ENCODE measurements around the gene ZNF487.

The ZNF487 gene

GRCh38 chr10:43402880-43403452, 33.9 kb upstream of the ZNF487 start:
- peak overlapping the region in 1 of 2 experiments; percentile 87; a peak in 1 of 4 replicates for H3K4me3 ChIP-seq (ENCODE audit: low read depth in 1 of 2, low read length in 2 of 2)
- peak overlapping the region; percentile 94 for H3K4me2 ChIP-seq (ENCODE audit: insufficient read depth, low read length)
- H3K4me1 ChIP-seq (ENCODE audit: insufficient read depth, low read length) = peaks cover 84% of the 10 kb centered on the region
- H3K27me3 ChIP-seq (ENCODE audit: insufficient read depth, low read length, poor library complexity) = no peaks in the 10 kb centered on the region
- peaks cover 100% of the 10 kb centered on the region for H3K79me2 ChIP-seq (ENCODE audit: insufficient read depth, low read length)
- peaks cover 82% of the 10 kb centered on the region for H4K20me1 ChIP-seq (ENCODE audit: insufficient read depth, low read length)
- no peak overlapping the region for H2AFZ ChIP-seq (ENCODE audit: low read depth, low read length)
- H3K36me3 ChIP-seq (ENCODE audit: insufficient read depth, low read length) = peaks cover 70% of the 10 kb centered on the region
- H3K9ac ChIP-seq (ENCODE audit: low read depth, low read length) = peak overlapping the region; percentile 98
- no peak for DNase-seq
- TF ChIP-seq EZH2 (IDR thresholded peaks at IDR 0.05; ENCODE audit: borderline replicate concordance, low read depth, low read length, severe bottlenecking) = no peak
- no peak for TF ChIP-seq CTCF (IDR thresholded peaks at IDR 0.05; ENCODE audit: borderline replicate concordance, extremely low read depth, low read length, poor library complexity, severe bottlenecking)
- no peaks in the 10 kb centered on the region for H3K9me3 ChIP-seq (ENCODE audit: insufficient read depth, low read length, severe bottlenecking)
- H3K27ac ChIP-seq (ENCODE audit: low read length) = peak overlapping the region; percentile 75
- ATAC-seq (ENCODE audit: insufficient read depth, low read depth) = no peak

GRCh38 chr10:43403911-43404703, 32.8 kb upstream of the ZNF487 start:
- peaks cover 68% of the 10 kb centered on the region for H3K36me3 ChIP-seq (ENCODE audit: insufficient read depth, low read length)
- H3K9me3 ChIP-seq (ENCODE audit: insufficient read depth, low read length, severe bottlenecking) = no peaks in the 10 kb centered on the region
- peak overlapping the region; percentile 98 for H3K9ac ChIP-seq (ENCODE audit: low read depth, low read length)
- peak overlapping the region; percentile 83 to 87; a peak in 3 of 4 replicates for H3K4me3 ChIP-seq (ENCODE audit: low read depth in 1 of 2, low read length in 2 of 2)
- DNase-seq (no peak), ATAC-seq (ENCODE audit: insufficient read depth, low read depth) (no peak)
- no peaks in the 10 kb centered on the region for H3K27me3 ChIP-seq (ENCODE audit: insufficient read depth, low read length, poor library complexity)
- peak overlapping the region; percentile 75 for H3K27ac ChIP-seq (ENCODE audit: low read length)
- H3K79me2 ChIP-seq (ENCODE audit: insufficient read depth, low read length) = peaks cover 99% of the 10 kb centered on the region
- H4K20me1 ChIP-seq (ENCODE audit: insufficient read depth, low read length) = peaks cover 80% of the 10 kb centered on the region
- no peak for TF ChIP-seq EZH2 (IDR thresholded peaks at IDR 0.05; ENCODE audit: borderline replicate concordance, low read depth, low read length, severe bottlenecking)
- TF ChIP-seq CTCF (IDR thresholded peaks at IDR 0.05; ENCODE audit: borderline replicate concordance, extremely low read depth, low read length, poor library complexity, severe bottlenecking) = no peak
- H2AFZ ChIP-seq (ENCODE audit: low read depth, low read length) = no peak overlapping the region
- H3K4me2 ChIP-seq (ENCODE audit: insufficient read depth, low read length) = peak overlapping the region; percentile 94
- H3K4me1 ChIP-seq (ENCODE audit: insufficient read depth, low read length) = peaks cover 72% of the 10 kb centered on the region

- DNase-seq (no peak), ATAC-seq (ENCODE audit: insufficient read depth, low read depth) (no peak)
- no peaks in the 10 kb centered on the region for H3K9me3 ChIP-seq (ENCODE audit: insufficient read depth, low read length, severe bottlenecking)
- H3K36me3 ChIP-seq (ENCODE audit: insufficient read depth, low read length) = peaks cover 62% of the 10 kb centered on the region
- peaks cover 98% of the 10 kb centered on the region for H3K79me2 ChIP-seq (ENCODE audit: insufficient read depth, low read length)
- H3K4me3 ChIP-seq (ENCODE audit: low read depth in 1 of 2, low read length in 2 of 2) = peak overlapping the region; percentile 83 to 87; a peak in 3 of 4 replicates
- peak overlapping the region; percentile 94 for H3K4me2 ChIP-seq (ENCODE audit: insufficient read depth, low read length)
- no peaks in the 10 kb centered on the region for H3K27me3 ChIP-seq (ENCODE audit: insufficient read depth, low read length, poor library complexity)
- peaks cover 66% of the 10 kb centered on the region for H3K4me1 ChIP-seq (ENCODE audit: insufficient read depth, low read length)
- TF ChIP-seq CTCF (IDR thresholded peaks at IDR 0.05; ENCODE audit: borderline replicate concordance, extremely low read depth, low read length, poor library complexity, severe bottlenecking) (no peak), EZH2 (IDR thresholded peaks at IDR 0.05; ENCODE audit: borderline replicate concordance, low read depth, low read length, severe bottlenecking) (no peak)
- peak overlapping the region; percentile 98 for H3K9ac ChIP-seq (ENCODE audit: low read depth, low read length)
- H3K27ac ChIP-seq (ENCODE audit: low read length) = peak overlapping the region; percentile 75
- H2AFZ ChIP-seq (ENCODE audit: low read depth, low read length) = no peak overlapping the region
- peaks cover 74% of the 10 kb centered on the region for H4K20me1 ChIP-seq (ENCODE audit: insufficient read depth, low read length)
Measured at GRCh38 chr10:43404704-43405084, 32.2 kb upstream of the ZNF487 start.
